Transverse colon (tissue), 4 donors: ENCODE measurements around the gene SLC35F4.

ENCODE experiments used
- CTCF ChIP-seq, 5 experiments: fragments of 200-600 bp in 3 of 5; fragments of 450-650 bp in 2 of 5; sonication (generic) in 3 of 5; IDR thresholded peaks; 1 replicate in 2 of 5; 2 replicates in 3 of 5; pipeline ENCODE4 v1.5.1; 2016 to 2017; ENCODE audit warnings: antibody characterized with exemption in 5 of 5, inconsistent platforms in 3 of 5, mild to moderate bottlenecking in 2 of 5, moderate library complexity in 1 of 5
- POLR2A ChIP-seq: fragments of 450-650 bp; IDR thresholded peaks from one replicate; pipeline ENCODE4 v1.6.1; 2016; ENCODE audit warnings: antibody characterized with exemption, mild to moderate bottlenecking, moderate library complexity
- POLR2AphosphoS5 ChIP-seq, 3 donors: sonication (generic); formaldehyde crosslinking; IDR thresholded peaks; one replicate each; pipeline ENCODE4 v1.6.1; 2016; ENCODE audit warnings: antibody characterized with exemption in 3 of 3

- TF ChIP-seq POLR2A (no peak), CTCF (IDR thresholded peaks at IDR 0.05) (no peak), POLR2AphosphoS5 (IDR thresholded peaks at IDR 0.05) (no peak)
Measured at GRCh38 chr14:57797160-57797559, 68.7 kb downstream of the SLC35F4 start.
